Subcutaneous abdominal adipose tissue (tissue), 5 donors: ENCODE measurements around the gene NT5C3A.
A peak's percentile ranks its signal among the peaks of the same experiment; 100 is the strongest.

Source experiments
- H3K27ac ChIP-seq: one replicate; pipeline ENCODE4 v1.7.0; 2013; ENCODE audit warnings: low read depth, mild to moderate bottlenecking, inconsistent platforms, low read length, moderate library complexity
- H3K27me3 ChIP-seq, 5 donors: one replicate each; pipeline ENCODE4 v1.7.0; 2013; ENCODE audit warnings: low read length in 5 of 5, inconsistent platforms in 1 of 5; ENCODE audit not compliant: control insufficient read depth in 5 of 5, insufficient read depth in 4 of 5
- H3K36me3 ChIP-seq, 5 donors: one replicate each; pipeline ENCODE4 v1.7.0; 2013; ENCODE audit warnings: low read length in 5 of 5; ENCODE audit not compliant: control insufficient read depth in 5 of 5, insufficient read depth in 5 of 5
- H3K4me1 ChIP-seq, 5 donors: one replicate each; pipeline ENCODE4 v1.7.0; 2013; ENCODE audit warnings: low read length in 5 of 5, mild to moderate bottlenecking in 3 of 5, moderate library complexity in 1 of 5; ENCODE audit not compliant: control insufficient read depth in 5 of 5, insufficient read depth in 5 of 5
- H3K4me3 ChIP-seq, 5 donors: one replicate each; pipeline ENCODE4 v1.7.0; 2013; ENCODE audit warnings: low read length in 5 of 5, low read depth in 1 of 5
- H3K9ac ChIP-seq, 5 donors: one replicate each; pipeline ENCODE4 v1.7.0; 2013; ENCODE audit warnings: low read length in 5 of 5, mild to moderate bottlenecking in 4 of 5, moderate library complexity in 3 of 5
- H3K9me3 ChIP-seq, 5 donors: one replicate each; pipeline ENCODE4 v1.7.0; 2013; ENCODE audit warnings: low read length in 5 of 5; ENCODE audit not compliant: control insufficient read depth in 5 of 5
- donor health status: healthy.
- donor health status: healthy.
- donor health status: healthy.
- donor health status: healthy.
- donor health status: healthy.

NT5C3A gene

DNA sequence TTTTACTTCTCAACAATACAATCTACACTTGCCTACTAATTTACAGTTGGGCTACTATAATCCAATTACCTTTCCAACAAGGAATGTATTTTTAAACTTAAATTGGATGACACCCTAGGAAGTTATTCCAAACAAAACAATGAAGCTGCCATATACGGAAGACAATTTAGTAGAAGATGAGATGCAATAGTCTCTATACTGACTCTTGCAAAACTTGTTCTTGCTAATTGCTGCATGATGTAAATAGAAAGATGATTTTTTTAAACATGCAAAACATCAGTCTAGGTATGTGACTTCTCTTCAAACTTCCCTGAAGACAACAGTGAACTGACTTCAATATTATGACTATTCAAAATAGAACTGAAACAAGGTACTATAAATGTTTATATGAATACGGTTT, 17.6 kb downstream of the NT5C3A start:
- Histone ChIP-seq H3K27ac (peak overlapping the region; percentile 79), H3K9me3 (no peaks in the 10 kb centered on the region), H3K4me3 (no peak overlapping the region), H3K27me3 (no peaks in the 10 kb centered on the region), H3K4me1 (peaks cover 3 to 32% (median 30%) of the 10 kb centered on the region in 5 donors), H3K36me3 (no peaks in the 10 kb centered on the region), H3K9ac (no peak overlapping the region)

DNA sequence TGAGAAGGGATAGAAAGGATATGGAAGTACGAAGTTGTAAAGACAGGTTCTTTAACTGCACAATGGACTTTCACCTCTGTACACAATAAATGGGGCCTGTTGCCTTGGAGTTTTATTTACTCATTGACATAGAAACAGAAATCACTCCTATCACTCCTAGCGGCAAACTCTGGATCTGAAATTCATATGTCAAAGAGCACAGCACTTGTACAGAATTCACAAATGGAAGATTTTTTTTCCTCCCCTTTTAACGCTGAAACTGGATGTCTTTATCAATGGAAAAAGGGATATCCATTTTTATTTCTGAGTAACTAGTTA, 18.2 kb downstream of the NT5C3A start:
- Histone ChIP-seq H3K27ac (peak overlapping the region; percentile 79), H3K9ac (no peak overlapping the region), H3K36me3 (no peaks in the 10 kb centered on the region), H3K9me3 (no peaks in the 10 kb centered on the region), H3K4me3 (no peak overlapping the region), H3K27me3 (no peaks in the 10 kb centered on the region), H3K4me1 (peaks cover 3 to 33% (median 32%) of the 10 kb centered on the region in 5 donors)

DNA sequence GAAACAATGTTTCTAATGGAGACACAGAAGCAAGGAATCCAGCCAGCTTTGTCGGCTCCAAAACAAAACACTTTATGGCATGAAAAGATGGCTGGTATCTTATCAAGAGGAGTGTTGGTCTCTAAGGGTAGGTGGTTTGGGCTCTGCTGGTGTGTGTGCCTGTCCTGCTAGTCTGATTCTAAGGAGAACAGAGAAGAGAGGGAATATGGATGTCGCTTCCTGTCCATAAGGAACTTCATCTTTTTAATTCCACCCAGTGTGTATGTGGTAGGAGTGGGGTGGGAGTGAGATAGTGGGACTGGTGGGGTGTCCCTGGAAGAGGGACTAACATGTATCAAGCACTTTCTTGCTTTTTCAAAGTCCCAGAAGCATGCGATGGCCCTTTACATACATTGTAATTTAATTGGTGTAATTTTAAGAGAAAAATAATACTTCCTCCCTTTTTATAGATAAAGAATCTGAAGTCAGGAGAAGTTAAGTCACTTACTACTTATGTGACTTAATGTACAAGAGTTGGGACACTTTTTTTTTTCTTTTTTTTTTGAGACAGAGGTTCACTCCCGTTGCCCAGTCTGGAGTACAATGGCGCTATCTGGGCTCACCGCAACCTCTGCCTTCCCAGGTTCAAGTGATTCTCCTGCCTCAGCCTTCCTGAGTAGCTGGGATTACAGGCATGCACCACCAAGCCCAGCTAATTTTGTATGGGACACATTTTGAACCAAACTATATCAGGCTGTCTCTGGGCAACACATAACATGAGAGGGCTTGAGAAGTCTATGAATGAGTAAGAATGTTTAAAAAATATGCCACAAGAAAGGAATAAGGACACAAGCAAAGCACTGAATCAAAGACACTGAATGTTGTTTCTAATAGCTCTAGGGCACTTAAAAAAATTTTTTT, 18.8 kb downstream of the NT5C3A start:
- Histone ChIP-seq H3K27me3 (no peaks in the 10 kb centered on the region), H3K9me3 (no peaks in the 10 kb centered on the region), H3K27ac (peak overlapping the region; percentile 79), H3K4me1 (peaks cover 3 to 39% (median 33%) of the 10 kb centered on the region in 5 donors), H3K4me3 (no peak overlapping the region), H3K36me3 (no peaks in the 10 kb centered on the region), H3K9ac (peak overlapping the region in 1 of 5 donors; percentile 55)

DNA sequence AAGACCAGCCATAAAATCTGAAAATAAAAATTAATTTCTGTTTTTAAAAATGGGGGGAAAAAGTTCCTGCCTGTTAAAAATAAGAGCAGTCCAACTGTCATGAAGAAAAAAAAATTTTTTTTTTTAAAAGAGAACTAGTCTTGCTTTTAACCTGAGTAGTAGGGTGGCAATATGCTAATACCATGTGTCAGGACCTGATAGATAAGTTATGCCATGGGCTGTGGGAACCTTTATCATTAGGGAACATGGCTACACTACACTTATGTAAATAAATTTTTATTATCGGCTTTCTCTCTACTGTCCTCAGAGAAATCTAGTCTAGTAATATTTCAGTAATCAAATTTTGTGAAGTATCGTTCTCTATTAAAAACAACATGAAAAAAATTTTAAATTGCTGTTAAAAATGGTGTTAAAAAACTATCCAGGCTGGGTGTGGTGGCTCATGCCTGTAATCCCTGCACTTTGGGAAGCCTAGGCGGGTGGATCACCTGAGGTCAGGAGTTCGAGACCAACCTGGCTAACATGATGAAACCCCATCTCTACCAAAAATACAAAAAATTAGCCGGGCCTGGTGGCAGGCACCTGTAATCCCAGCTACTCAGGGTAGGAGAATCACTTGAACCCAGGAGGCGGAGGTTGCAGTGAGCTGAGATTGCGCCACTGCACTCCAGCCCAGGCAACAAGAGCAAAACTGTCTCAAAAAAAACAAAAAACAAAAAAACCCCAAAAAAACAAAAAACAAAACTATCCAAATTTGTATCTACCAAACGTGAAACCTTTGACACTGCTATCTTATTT, 20.7 kb downstream of the NT5C3A start:
- H3K4me1 ChIP-seq: peaks cover 3 to 48% (median 40%) of the 10 kb centered on the region in 5 donors
- no peak overlapping the region for H3K9ac ChIP-seq
- H3K36me3 ChIP-seq: no peaks in the 10 kb centered on the region
- H3K9me3 ChIP-seq: no peaks in the 10 kb centered on the region
- H3K4me3 ChIP-seq: no peak overlapping the region
- no peak overlapping the region for H3K27ac ChIP-seq
- H3K27me3 ChIP-seq: no peaks in the 10 kb centered on the region

DNA sequence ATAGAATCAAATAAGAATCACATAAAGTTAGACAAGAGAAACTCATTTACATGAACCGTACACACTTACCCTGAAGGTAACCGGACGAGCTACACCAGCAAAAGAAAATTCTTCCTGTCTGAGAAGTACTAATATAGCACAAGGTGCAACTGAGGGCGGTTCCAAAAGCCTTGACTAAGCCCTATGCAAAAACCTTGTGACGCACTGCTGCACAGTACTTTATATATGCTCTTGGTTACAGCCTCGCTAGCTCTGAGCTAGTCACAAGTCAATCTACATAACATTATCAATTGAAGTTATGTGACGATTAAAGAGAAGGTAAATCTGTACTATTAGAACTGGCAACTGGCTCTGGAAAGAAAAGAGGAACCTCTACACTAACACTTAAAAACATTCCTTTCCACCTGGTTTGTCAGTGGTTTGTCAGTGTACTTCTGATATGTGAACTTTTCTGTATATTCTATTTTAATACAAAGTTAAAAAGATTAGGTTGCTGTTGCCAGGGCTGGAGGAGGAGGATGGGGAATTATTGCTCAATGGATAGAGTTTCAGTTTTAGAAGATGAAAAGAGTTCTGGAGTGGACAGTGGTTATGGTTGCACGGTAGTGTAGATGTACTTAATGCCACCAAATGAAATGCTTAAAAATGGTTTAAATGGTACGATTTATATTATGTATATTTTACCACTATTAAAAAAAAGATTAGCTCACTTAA, 21.6 kb downstream of the NT5C3A start:
- peak overlapping the region in 2 of 5 donors; percentile 58 to 63 for H3K9ac ChIP-seq
- H3K9me3 ChIP-seq: no peaks in the 10 kb centered on the region
- no peaks in the 10 kb centered on the region for H3K36me3 ChIP-seq
- H3K27ac ChIP-seq: peak overlapping the region; percentile 67
- peak overlapping the region; percentile 41 to 56 (median 50) for H3K4me3 ChIP-seq
- H3K4me1 ChIP-seq: peaks cover 3 to 48% (median 40%) of the 10 kb centered on the region in 5 donors
- no peaks in the 10 kb centered on the region for H3K27me3 ChIP-seq

DNA sequence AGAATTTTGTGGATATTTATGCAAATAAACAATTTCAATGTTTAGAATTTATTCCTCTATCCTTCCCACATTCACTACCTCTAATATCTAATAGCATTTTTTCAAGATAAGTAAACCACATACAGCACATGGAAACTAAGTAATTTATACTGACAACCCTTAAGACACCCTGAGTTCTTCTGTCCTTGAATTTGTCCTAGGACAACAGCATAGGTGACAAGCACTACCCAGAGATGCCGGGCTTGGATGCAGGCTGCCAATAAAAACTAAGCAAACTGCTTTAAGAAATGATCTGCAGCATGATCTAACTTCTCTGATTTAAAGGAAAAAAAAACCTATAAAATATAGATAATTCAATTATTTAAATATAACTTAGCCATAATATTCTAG, 22.7 kb downstream of the NT5C3A start:
- Histone ChIP-seq H3K4me1 (peaks cover 3 to 45% (median 40%) of the 10 kb centered on the region in 5 donors), H3K9ac (peak overlapping the region; percentile 30 to 97 (median 73)), H3K27me3 (no peaks in the 10 kb centered on the region), H3K36me3 (no peaks in the 10 kb centered on the region), H3K9me3 (no peaks in the 10 kb centered on the region), H3K27ac (peak overlapping the region; percentile 69), H3K4me3 (peak overlapping the region; percentile 58 to 79 (median 65))

DNA sequence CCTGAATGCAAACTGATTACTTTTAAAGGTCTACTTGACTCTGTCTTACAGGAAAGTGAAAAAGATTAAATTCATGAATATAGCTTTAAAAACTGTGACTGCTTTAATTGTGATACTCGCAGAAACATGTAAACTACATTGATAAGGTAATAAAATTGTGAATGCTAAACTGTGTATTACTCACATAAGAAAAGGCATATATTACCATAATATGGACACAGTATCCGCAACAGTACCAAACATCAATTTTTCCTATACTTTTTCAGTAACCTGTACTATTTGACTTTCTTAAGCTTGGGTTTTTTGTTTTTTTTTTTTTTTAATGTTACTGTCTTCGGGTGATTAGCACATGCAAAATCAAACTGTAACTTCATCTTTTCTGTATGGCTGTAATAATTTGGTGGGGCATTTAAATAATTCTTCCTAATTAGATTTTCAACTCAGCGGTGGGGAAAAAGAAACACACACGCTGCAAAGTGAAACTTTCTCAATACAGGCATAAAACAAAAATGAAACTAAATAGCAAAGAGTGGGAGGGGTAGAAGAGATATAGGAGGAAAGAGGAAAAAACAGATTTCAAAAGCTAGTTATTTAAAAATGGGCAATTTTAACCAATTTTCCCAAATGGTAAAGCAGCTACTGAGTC, 23.2 kb downstream of the NT5C3A start:
- H3K4me3 ChIP-seq: peak overlapping the region; percentile 58 to 79 (median 65)
- no peaks in the 10 kb centered on the region for H3K9me3 ChIP-seq
- no peaks in the 10 kb centered on the region for H3K27me3 ChIP-seq
- peak overlapping the region; percentile 48 to 97 (median 73) for H3K9ac ChIP-seq
- no peaks in the 10 kb centered on the region for H3K36me3 ChIP-seq
- peak overlapping the region; percentile 69 for H3K27ac ChIP-seq
- peaks cover 3 to 46% (median 35%) of the 10 kb centered on the region in 5 donors for H3K4me1 ChIP-seq

DNA sequence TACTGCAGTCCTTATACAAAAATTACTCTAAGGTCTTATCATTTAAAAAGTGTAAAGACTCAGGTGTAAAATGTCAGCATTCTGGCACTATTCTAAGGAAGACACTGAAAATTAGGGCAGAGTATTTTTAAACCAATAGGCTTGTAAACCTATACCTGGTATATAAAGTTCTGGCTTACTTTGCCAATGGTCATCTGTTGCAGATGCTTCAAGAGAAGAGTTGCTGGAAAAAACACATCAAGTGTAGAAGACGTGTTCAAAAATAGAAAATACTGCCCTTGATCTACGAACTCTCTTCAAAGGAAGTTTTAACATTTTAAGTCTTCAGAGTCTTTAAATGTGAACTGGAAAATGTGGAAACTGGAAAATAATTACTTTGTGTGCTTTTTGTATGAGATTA, 23.9 kb downstream of the NT5C3A start:
- no peaks in the 10 kb centered on the region for H3K9me3 ChIP-seq
- H3K4me3 ChIP-seq: peak overlapping the region in 4 of 5 donors; percentile 58 to 79 (median 68)
- H3K36me3 ChIP-seq: no peaks in the 10 kb centered on the region
- H3K27ac ChIP-seq: peak overlapping the region; percentile 69
- no peaks in the 10 kb centered on the region for H3K27me3 ChIP-seq
- peak overlapping the region in 4 of 5 donors; percentile 35 to 78 (median 49) for H3K9ac ChIP-seq
- H3K4me1 ChIP-seq: peaks cover 3 to 39% (median 27%) of the 10 kb centered on the region in 5 donors

DNA sequence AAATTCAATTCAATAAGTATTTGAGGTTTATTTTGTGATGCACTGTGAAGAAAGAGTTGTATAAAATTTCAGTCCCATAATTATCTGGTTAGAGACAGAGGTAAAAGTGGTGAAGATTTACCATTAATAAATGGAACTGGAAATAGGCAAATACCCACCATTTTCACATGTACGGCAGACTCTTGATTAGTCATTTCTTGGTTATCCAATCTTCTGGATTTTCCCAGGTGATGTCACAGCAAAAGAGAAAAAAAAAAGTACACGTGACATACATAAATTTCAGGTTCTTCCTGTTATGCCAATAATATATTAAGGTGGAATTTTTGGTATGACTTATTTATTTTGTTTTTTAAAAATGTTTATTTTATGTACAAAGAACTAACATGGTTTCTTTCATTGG, 26.8 kb downstream of the NT5C3A start:
- H3K4me3 ChIP-seq: no peak overlapping the region
- H3K4me1 ChIP-seq: peaks cover under 1 to 31% (median 18%) of the 10 kb centered on the region in 5 donors
- H3K36me3 ChIP-seq: no peaks in the 10 kb centered on the region
- no peaks in the 10 kb centered on the region for H3K27me3 ChIP-seq
- no peaks in the 10 kb centered on the region for H3K9me3 ChIP-seq
- H3K9ac ChIP-seq: no peak overlapping the region
- H3K27ac ChIP-seq: no peak overlapping the region
